Lower leg skin (tissue), 3 donors: Measurements from ENCODE around the gene DUSP11.

Source experiments
- CTCF ChIP-seq, 3 donors: fragments of 450-650 bp; IDR thresholded peaks; one replicate each; pipeline ENCODE4 v1.5.1; 2016; ENCODE audit warnings: antibody characterized with exemption in 3 of 3, mild to moderate bottlenecking in 3 of 3, moderate library complexity in 2 of 3
- POLR2A ChIP-seq, 2 donors: fragments of 450-650 bp; IDR thresholded peaks; one replicate each; pipeline ENCODE4 v1.6.1; 2016 to 2017; ENCODE audit warnings: antibody characterized with exemption in 2 of 2, mild to moderate bottlenecking in 1 of 2, moderate library complexity in 1 of 2

- TF ChIP-seq CTCF (IDR thresholded peaks at IDR 0.05) (no peak), POLR2A (IDR thresholded peaks at IDR 0.05) (no peak)
Observed at GRCh38 chr2:73730810-73731209, 49.1 kb downstream of the DUSP11 start.
